HG03045 (cell line): ENCODE data around the gene GNG7.
A peak's percentile ranks its signal among the peaks of the same experiment; 100 is the strongest.
"Not testable (repeated sequence)": the region's sequence is repeated elsewhere in the genome, so short reads cannot be mapped to it uniquely, and the experiment has no call there.

Experiments
- ATAC-seq: cut with Tn5 transposase; IDR thresholded peaks from one replicate; pipeline ENCODE4 v1.9.1; 2021; ENCODE audit warnings: mild to moderate bottlenecking, moderate library complexity; ENCODE audit not compliant: unreplicated experiment

GNG7 gene

GRCh38 chr19:2477141-2477710 lies 225.3 kb downstream of the GNG7 start:
- no peak for ATAC-seq

DNA sequence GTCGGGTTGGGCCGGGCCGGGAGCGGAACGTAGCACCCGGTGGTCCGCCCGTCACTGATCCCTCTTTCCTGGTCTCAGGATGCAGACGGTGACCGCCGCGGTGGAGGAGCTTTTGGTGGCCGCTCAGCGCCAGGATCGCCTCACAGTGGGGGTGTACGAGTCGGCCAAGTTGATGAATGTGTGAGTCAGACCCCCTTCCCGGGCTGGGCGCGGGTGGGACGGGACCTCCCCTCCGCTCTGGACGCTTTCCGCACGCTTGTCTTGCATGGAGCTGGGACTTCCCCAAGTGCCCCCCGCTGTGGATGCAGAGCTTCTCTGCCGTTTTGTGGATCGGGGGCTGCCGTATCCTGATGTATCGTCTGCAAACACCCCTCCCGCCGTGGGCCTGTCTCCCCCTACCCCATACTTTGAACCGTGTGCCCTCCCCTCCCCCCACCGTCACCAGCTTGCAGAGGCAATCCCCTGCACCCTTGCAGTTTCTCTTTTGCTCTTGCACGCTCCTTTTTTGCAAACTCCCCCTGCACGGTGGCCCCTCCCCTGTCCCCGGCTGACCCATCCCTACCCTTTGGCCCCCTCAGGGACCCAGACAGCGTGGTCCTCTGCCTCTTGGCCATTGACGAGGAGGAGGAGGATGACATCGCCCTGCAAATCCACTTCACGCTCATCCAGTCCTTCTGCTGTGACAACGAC lies 225.9 kb downstream of the GNG7 start:
- ATAC-seq: no peak

DNA sequence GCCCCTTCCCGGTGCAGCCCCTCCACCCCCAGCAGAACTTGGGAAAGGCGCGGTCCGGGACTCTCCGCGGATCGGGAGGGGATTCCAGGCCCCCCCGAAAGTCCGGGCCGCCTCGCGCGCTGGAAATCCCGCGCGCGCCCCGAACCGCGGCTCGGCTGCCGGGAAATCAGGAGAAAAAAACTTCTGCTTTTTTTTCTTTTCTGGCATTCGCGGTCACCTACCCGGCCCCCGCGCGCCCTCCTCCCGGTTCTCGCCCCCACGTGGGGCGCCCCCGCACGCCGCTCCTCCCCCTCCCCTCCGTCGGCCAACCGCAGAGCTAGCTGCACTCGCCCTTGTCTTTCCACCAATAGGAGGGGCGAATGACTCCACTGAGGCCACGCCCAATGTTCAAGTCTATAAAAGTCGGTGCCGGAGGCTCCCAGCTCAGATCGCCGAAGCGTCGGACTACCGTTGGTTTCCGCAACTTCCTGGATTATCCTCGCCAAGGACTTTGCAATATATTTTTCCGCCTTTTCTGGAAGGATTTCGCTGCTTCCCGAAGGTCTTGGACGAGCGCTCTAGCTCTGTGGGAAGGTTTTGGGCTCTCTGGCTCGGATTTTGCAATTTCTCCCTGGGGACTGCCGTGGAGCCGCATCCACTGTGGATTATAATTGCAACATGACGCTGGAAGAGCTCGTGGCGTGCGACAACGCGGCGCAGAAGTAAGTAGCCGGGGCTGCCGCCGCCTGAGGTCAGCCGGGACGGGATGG lies 226.6 kb downstream of the GNG7 start, which contains the start of gene GADD45B:
GADD45B (plus strand) TSS at position 426 of the 749 bp plus-strand sequence; CDS start at position 658, 232 bp downstream.
- peak; percentile 48 for ATAC-seq

DNA sequence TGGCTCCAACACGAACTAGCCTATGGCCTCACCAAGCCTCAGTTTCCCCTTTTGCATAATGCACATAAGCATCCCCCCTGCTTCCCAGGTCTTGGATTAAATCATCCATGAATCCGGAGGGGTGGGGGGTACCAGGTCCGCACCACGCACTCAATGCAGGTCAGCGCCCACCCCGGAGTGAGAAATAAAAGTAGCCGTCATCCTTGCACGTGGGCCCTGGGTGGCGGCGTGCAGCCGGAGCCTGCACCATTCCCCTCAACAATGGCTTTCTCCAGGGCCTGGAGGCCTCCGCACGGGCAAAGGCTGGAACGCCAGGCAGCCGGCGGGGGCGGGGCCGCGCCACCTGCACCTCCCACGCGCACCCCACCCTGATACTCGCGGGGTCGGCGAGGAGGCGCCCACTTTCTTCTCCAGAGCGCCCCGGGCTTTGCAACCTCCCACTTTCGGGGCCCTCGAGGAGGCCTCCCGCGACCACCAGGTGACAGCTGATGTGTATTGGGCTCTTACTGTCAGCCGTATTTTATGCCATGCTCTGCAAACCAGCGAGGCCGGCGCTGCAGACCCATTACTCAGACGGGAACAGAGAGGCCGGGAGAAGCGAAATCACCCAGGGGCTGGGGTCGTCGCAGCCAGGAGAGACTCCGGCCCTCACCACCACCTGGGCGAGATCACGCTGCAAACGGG lies 227.3 kb downstream of the GNG7 start:
- peak; percentile 6 for ATAC-seq

DNA sequence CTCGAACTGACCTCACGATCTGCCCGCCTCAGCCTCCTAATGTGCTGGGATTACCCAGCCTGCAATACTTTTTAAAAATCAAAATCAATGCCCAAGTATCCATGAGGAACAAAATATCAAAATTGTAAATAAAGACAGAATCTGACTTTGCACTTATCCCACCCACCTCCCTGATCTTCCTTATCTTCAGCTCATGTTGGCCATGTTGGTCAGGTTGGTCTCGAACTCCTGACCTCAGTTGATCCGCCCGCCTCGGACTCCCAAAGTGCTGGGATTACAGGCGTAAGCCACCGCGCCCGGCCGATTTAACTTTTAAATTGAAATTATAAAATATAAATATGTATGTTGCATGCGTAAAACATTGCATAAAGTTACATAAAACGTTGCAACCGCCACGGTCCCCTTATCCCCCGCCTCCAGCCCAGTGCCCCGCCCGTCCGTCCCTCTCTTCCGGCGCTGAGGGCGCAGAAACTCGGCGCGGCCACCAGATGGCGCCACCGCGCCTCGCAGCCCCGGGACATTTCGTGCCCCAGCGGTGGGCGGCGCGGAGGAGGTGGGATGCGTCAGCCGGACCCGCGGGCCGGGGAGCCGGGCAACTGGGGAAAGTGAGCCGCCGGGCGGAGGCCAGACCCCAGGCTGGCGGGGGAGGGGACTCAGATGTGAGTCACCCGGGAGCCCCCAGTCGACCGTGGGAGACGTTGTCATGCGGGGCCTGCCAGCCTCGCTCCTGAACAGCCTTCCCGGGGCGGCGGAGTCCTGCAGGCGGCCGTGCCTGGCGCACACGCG lies 228.1 kb downstream of the GNG7 start:
- peak; percentile 17 for ATAC-seq

GRCh38 chr19:2469915-2470200 lies 232.6 kb downstream of the GNG7 start:
- ATAC-seq: not testable (repeated sequence)

DNA sequence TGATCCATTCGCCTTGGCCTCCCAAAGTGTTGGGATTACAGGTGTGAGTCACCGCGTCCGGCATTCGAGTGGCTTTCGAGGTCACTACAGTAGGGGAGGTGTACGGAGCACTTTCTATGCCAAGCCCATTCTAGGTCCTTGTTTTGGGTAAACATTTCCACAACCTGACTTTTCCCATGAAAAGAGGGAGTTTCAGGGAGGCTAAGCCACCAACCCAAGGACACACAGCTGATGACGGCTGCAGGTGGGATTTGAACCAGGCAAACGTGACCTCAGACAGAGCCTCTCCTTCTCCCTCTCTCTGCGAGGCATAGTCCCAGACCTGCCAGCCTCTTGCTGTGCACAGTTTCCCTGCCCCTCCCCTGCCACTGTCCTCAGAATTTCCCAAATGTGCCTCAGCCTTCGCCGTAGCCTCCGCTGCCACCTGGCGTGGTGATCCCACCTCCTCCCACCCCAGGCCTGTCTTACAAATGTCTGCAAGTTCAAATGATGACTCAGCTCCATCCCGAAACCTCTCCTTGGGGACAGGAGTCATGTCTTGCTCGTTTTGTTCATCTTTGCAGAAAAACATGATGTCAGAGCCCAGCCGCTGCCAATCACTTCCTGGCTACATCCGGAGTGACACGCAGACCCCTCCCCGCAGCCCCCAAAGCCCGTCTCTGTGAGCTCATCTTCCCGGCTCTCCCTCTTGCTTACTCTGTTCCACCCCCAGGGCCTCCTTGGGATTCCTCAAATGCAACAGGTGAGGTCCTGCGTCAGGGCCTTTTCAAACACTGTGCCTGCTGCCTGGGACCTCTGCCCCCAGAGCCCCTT lies 233.2 kb downstream of the GNG7 start:
- ATAC-seq: no peak

DNA sequence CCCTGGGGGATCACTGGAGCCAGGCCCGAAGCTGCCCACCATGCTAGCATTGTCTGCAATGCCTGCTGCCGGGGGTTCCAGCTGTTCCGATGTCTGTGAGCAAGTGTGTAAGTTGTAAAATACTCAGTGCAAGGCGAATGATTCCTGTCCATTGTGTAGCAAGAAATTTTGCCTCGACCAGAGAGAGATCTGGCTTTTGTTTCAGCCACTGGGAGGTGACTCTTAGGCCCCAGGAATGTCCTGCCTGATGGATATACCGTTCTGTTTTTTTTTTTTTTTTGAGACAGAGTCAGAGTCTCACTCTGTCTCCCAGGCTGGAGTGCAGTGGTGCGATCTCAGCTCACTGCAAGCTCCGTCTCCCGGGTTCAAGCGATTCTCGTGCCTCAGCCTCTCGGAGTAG lies 233.9 kb downstream of the GNG7 start:
- ATAC-seq: no peak

DNA sequence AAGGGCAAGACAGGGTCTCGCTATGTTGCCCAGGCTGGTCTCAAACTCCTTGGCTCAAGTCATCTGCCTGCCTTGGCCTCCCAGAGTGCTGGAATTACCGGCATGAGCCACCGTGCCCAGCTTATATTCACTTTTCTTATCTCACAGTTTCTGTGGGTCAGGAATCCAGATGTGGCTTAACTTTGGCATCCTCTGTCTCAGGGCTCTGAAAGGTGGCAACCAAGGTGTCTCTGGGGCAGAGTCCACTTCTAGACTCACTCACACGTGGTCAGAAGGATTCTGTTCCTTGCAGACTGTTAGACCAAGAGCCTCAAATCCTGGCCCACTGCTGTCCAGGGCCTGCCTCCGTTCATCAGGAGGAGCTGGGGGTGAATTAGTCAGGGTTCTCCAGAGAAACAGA lies 238.1 kb downstream of the GNG7 start:
- ATAC-seq: no peak

GRCh38 chr19:2463694-2464093 lies 238.8 kb downstream of the GNG7 start:
- ATAC-seq: not testable (repeated sequence)

DNA sequence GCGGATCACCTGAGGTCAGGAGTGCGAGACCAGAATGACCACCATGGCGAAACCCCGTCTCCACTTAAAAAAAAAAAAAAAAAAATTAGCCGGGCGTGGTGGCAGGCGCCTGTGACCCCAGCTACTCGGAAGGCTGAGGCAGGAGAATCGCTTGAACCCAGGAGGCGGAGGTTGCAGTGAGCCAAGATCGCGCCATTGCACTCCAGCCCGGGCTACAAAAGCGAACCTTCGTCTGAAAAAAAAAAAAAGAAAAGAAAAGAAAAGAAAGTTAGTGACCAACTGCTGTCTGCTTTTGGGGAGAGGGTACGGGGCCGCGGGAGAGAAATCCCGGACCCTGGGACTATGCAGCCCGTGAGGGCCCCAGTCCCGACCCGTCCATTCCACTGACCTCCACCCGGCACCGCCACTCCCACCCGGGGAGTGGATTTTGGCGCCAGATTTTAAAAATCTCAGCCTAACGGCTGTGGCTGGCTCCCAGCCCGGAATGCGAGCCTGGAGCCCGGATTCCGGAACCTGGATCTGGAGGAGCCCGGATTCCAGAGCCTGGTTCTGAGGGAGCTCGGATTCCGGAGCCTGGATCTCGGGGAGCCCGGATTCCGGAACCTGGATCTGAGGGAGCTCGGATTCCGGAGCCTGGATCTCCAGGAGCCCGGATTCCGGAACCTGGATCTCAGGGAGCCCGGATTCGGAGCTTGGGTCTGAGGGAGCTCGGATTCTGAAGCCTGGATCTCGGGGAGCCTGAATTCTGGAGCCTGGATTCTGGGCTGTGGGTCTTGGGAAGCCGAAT lies 239.7 kb downstream of the GNG7 start:
- no peak for ATAC-seq

GRCh38 chr19:2461751-2462634 lies 240.5 kb downstream of the GNG7 start:
- ATAC-seq: peak; percentile 52
